Measurements from ENCODE around the gene PRKCE. TPM values are rescaled to one million over a fixed set of nuclear protein-coding genes. Genes with fewer than 3 reads are reported as not detected.

The PRKCE gene
- total RNA-seq, 1 donor from 2014 or later = 62.8 TPM

- DNase-seq (ENCODE audit: low spot score in 2 of 2) (no peak), FAIRE-seq (no peak)
Observed at GRCh38 chr2:46014911-46015654, 363.6 kb downstream of the PRKCE start.

- FAIRE-seq (no peak), DNase-seq (ENCODE audit: low spot score in 2 of 2) (no peak)
Observed at GRCh38 chr2:46015671-46016070, 364.2 kb downstream of the PRKCE start.

DNA sequence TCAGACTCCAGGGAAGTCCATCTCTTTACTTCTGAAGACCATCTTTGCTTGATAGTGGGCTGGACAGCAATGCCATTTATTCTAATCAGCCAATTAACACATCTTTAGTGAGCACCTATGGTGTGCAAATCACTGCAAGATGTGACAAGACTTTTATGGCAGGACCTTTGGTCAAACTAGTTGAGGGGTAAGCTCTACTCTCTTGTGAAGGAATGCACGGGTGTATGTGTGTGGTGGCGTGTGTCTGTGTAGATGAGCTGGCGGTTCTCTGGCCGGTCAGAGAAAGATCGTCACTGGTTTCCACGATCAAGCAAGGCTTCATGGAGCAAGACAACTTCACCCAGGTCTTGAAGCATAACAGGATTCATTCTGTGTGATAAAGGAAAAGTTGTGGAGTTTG lies 364.6 kb downstream of the PRKCE start:
- no peak for FAIRE-seq
- DNase-seq (ENCODE audit: low spot score in 2 of 2) = no peak

DNA sequence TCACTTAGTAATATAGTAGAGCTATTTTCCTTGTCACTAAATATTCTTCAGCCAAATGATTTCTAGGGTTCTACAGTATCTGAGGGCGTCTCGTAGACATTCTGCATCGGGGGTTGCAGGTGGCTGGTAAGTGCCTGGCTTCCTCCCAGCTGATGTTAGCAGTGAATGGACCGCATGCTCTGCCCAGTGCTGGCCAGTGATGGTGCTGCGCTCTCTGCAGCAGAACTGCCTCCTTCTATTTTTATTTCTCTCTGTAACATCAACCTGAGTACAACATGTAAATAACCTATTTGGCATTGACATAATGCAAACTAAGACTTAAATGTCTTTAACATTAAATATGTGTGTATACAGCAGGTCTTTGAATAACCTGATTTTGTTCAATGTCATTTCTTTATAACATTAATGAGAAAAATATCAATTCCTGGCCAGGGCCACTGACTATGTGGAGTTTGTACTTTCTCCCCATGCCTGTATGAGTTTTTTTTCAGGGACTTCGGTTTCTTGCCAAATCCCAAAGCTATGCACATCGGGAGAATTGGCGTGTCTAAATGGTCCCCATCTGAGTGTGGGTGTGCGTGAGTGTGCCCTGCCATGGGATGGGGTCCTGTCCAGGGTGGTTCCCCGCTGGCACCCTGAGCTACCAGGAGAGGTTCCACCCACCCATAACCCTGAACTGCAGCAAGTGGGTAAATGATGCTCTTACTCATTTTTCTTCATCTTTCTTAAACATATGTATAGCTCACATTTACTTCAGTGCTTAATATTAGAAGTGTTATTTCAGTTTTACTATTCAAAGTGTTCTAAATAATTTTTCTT lies 367.5 kb downstream of the PRKCE start:
- FAIRE-seq (no peak), DNase-seq (ENCODE audit: low spot score in 2 of 2) (no peak)

GRCh38 chr2:46020416-46020815 lies 368.9 kb downstream of the PRKCE start:
- FAIRE-seq (no peak), DNase-seq (ENCODE audit: low spot score in 2 of 2) (no peak)

DNA sequence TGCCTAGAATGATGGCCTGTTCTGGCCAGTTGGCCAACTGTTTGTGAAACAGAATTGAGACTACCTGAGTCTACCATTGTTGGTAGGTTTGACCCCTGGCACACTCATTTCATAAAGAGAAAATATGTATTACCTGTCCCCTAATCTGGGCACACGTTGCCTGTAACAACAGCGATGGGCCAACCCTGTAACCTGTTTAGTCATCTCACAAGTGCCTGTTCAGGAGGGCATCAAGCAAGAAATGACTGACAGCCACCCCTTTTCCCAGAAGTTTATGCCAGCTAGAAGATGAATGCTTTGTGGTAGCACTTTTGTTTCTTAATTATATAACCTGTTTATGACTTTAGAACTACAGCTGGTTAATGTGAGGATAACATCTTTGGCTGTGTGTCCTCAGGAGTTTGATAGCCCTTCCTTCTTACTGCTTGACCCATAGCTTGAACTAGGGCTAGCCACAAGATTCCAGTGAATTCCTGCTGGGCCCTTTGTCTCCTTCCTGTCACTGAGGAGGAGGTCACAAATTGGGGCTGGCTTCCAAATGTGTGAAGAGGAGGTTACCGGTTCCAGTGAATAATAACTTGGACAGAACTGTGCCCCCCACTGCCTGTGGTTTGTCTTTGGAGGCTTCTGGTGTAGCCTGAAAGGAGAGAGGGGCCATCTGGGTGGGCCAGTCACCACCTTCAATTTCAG lies 371.8 kb downstream of the PRKCE start:
- DNase-seq (ENCODE audit: low spot score in 2 of 2) (no peak), FAIRE-seq (no peak)

GRCh38 chr2:46024146-46024779 lies 372.8 kb downstream of the PRKCE start:
- no peak for FAIRE-seq
- no peak for DNase-seq (ENCODE audit: low spot score in 2 of 2)

DNA sequence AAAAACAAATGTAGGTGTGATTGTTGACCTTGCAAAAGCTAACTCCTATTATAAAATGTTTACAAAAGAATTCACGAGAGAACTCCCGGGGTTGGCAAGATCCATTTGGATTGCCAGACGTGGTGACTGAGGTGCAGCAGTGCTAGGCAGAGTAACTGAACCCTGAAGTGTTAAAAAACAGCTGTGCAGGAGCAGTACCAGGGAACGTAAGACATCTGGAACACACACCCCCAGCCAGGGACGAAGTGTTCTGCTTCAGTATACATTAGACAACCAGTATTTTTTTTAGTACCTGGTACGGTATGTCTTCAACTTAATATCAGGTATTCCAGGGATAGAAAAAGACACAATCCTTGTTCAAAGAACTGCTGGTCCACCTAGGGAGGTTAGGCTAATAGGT lies 373.6 kb downstream of the PRKCE start:
- DNase-seq (ENCODE audit: low spot score in 2 of 2) = no peak
- FAIRE-seq = no peak

DNA sequence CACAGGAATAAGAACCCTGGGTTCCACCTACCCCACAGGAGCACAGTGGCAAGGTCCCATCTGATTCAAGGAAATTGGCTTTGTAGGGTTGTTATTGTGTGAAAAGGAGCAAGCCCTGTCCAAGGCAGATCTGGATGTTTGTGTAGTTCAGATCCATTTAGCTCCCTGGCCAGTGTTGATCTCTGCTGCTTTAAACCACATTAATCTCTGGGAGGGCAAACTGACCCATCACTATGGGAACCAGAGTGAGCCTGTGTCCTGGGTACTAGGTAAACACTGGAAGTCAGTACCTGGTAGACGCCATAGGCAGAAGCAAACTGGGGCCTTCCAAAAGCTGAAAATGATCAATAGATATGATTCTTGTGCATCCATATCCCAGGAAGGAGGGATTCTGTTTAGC lies 374.2 kb downstream of the PRKCE start:
- DNase-seq (ENCODE audit: low spot score in 2 of 2) = no peak
- no peak for FAIRE-seq

DNA sequence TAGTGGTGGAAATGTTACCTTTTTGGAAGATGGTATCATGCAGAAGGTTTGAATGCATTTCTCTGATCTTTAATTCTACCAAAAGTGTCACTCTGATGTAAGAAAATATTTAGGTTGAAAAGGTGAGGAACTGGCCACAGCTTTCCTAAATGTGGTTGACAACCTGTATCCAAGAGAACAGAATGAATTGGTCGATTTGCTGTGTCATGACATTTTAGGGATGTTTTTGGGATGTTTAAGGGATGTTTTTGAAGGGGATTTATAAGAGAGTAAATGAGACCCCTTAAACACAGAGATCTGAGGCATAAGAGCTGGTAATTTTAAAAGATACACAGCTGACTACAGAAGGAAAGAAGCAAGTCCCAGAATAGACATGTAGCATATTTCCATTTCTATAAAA lies 375.0 kb downstream of the PRKCE start:
- no peak for FAIRE-seq
- DNase-seq (ENCODE audit: low spot score in 2 of 2) = no peak

DNA sequence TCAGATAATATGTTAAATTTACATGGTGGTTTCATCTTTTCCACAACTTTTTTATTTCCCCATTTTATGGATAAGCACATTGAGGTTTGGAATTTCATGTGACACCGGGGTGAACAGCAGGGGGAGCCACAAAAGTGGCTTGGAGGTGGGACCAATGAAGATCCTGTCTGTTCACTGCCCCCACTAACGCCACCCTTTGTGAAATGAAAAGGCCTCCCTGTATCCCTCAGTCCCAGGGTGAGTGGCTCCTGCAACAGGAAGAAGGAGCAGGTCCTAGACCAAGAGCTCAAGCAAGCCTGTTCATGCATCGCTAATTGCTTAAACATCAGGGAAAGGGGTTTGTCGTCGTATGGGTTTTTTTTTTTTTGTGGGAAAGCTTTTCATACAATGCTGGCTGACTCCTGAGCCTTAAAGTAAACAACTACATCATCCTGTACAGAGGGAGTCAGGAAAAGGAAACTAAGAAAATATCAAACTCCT lies 377.9 kb downstream of the PRKCE start:
- FAIRE-seq (no peak), DNase-seq (ENCODE audit: low spot score in 2 of 2) (no peak)

DNA sequence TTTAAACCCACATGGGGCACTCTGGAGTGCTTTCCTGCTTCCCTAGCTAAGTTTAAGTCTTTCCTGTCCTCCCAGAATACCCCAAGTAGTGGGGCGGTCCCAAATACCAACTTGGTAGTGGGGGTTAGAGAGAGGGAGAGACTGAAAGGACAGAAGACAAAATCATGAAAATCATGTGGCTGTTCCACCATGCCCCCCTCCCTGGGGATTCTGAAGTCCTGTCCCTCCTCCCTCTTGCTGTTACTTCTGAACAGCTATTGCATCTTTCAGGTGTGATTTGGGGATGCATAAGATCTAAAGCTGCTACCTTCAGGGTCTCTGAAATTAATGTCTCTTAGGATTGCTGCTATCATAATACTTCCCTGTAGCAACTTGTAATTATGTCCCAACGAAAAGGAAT lies 378.9 kb downstream of the PRKCE start:
- no peak for FAIRE-seq
- no peak for DNase-seq (ENCODE audit: low spot score in 2 of 2)

DNA sequence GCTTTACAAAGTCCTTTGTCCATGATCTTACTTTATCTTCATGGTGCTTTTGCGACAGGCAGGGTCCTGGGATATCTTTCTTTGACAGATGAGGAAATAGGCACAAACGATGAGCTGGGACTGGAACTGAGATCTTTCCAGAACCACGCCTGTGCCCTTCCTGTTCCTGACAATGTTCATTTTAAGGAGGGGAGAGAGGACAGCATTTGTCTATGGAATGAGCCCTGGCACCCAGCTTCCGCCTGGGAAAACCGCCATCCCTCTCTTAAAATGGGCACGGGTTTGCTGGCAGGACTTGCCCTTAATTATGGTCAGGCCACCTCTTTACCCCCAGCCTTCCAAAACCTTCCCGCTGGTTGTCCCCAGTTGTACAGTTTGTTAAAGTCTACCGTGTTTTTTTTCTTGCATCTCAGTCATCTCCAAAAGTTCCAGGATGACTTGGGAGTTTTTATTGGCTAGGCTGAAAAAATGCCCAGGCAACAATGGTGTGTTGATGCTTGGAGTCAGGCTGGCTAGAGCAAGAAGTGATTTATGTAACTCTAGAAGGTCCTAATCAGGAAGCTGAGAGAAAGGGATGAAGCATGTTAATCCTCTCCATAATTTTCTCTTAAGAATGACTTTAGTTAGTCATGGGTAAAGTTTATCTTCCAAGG lies 380.8 kb downstream of the PRKCE start:
- FAIRE-seq (no peak), DNase-seq (ENCODE audit: low spot score in 2 of 2) (no peak)

GRCh38 chr2:46032996-46033395 lies 381.5 kb downstream of the PRKCE start:
- no peak for DNase-seq (ENCODE audit: low spot score in 2 of 2)
- no peak for FAIRE-seq

GRCh38 chr2:46034535-46034934 lies 383.1 kb downstream of the PRKCE start:
- no peak for FAIRE-seq
- no peak for DNase-seq (ENCODE audit: low spot score in 2 of 2)

GRCh38 chr2:46036929-46037328 lies 385.5 kb downstream of the PRKCE start:
- DNase-seq (ENCODE audit: low spot score in 2 of 2) = no peak
- no peak for FAIRE-seq

- DNase-seq (ENCODE audit: low spot score in 2 of 2) (no peak), FAIRE-seq (no peak)
Observed at GRCh38 chr2:46039543-46040303, 388.2 kb downstream of the PRKCE start.

- no peak for FAIRE-seq
Observed at GRCh38 chr2:46040563-46041155, 389.2 kb downstream of the PRKCE start.

DNA sequence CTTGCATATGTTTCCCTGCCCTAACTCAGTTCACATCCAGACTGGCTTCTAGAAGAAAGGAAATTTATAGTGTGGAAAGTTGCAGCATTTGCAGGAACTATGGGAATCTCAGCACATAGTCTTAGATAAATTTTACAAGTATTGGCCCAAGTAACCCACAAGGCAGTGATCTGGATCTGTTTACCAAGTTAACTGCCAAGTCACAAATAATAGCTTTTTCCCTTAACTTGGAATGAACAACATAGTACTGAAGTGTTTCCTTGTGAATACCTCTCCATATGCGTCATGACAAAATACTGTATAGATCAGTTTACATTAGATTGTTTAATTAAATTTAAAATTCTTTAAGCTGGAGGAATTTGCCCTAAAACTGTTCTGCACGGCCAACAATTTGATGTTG lies 390.0 kb downstream of the PRKCE start:
- no peak for DNase-seq (ENCODE audit: low spot score in 2 of 2)

More at GRCh38 chr2:46040563-46041155, 389.2 kb downstream of the PRKCE start:
- DNase-seq (ENCODE audit: low spot score in 2 of 2) = no peak

More for the DNA sequence above, 390.0 kb downstream of the PRKCE start:
- no peak for FAIRE-seq

All from frontal cortex (tissue), 4 donors.